Peyer's patch (tissue), 4 donors: Measurements from ENCODE around the gene CEL. TPM values are rescaled to one million over a fixed set of nuclear protein-coding genes. Genes with fewer than 3 reads are reported as not detected.
"Not testable (repeated sequence)": the region's sequence is repeated elsewhere in the genome, so short reads cannot be mapped to it uniquely, and the experiment has no call there.

Experiments
- DNase-seq, 3 donors: peaks; one replicate each; pipeline ENCODE4 v3.0.0-alpha.2; 2017 to 2019
- H3K27ac ChIP-seq, 4 donors: fragments of 200-600 bp; sonication (generic); one replicate each; pipeline ENCODE4 v1.5.1; 2016 to 2019
- H3K27me3 ChIP-seq, 2 donors: fragments of 200-600 bp; sonication (generic); one replicate each; pipeline ENCODE4 v1.5.1; 2019
- H3K36me3 ChIP-seq, 3 donors: fragments of 200-600 bp; sonication (generic); one replicate each; pipeline ENCODE4 v1.5.1; 2016 to 2019
- H3K4me1 ChIP-seq, 4 donors: fragments of 200-600 bp; sonication (generic); one replicate each; pipeline ENCODE4 v1.5.1; 2016 to 2019
- H3K4me3 ChIP-seq, 4 donors: fragments of 200-600 bp; sonication (generic); 1 replicate in 3 of 4; 2 replicates in 1 of 4; pipeline ENCODE4 v1.5.1; 2016 to 2019; ENCODE audit warnings: mild to moderate bottlenecking in 1 of 4
- H3K9me3 ChIP-seq, 4 donors: fragments of 200-600 bp; sonication (generic); one replicate each; pipeline ENCODE4 v1.5.1; 2016 to 2019; ENCODE audit warnings: mild to moderate bottlenecking in 1 of 4
- POLR2A ChIP-seq, 2 donors: fragments of 450-650 bp; IDR thresholded peaks; one replicate each; pipeline ENCODE4 v1.5.1; 2017; ENCODE audit warnings: antibody characterized with exemption in 2 of 2, mild to moderate bottlenecking in 2 of 2, moderate library complexity in 2 of 2
- total RNA-seq, 4 donors: library from RNA; depleted of rRNA; stranded (reverse); fragments of >200 nt; gene quantifications; one replicate each; pipeline ENCODE4 v1.1.0, GENCODE V29; 2016
- TF ChIP-seq, protein P1 (sequence below), 6 experiments: fragments of 450-650 bp in 4 of 6; fragments of 200-600 bp in 2 of 6; sonication (generic) in 1 of 6; IDR thresholded peaks; one replicate each; pipeline ENCODE4 v1.5.1; 2017 to 2019; ENCODE audit warnings: antibody characterized with exemption in 6 of 6, mild to moderate bottlenecking in 3 of 6, moderate library complexity in 1 of 6

The CEL gene
- total RNA-seq, 4 donors from 2014 or later, result 1.6 to 9.1 (median 5.8) TPM

DNA sequence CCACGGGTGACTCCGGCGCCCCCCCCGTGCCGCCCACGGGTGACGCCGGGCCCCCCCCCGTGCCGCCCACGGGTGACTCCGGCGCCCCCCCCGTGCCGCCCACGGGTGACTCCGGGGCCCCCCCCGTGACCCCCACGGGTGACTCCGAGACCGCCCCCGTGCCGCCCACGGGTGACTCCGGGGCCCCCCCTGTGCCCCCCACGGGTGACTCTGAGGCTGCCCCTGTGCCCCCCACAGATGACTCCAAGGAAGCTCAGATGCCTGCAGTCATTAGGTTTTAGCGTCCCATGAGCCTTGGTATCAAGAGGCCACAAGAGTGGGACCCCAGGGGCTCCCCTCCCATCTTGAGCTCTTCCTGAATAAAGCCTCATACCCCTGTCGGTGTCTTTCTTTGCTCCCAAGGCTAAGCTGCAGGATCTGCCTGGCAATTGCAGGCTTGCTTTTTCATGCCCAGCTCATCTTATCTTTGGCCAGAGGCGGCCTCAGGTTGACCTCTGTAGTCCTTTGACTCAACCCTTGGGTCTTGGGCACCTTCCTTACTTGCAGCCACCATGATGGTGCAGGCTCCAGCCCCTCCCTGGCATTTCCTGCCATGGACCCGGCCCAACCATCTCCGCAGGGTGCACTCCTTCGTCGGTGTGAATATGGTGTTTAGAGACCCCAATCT, 9.8 kb downstream of the CEL start:
- peak in 1 of 3 donors; percentile 25 for DNase-seq
- Histone ChIP-seq H3K4me1 (no peaks in the 10 kb centered on the region), H3K27me3 (no peaks in the 10 kb centered on the region), H3K9me3 (no peaks in the 10 kb centered on the region), H3K4me3 (no peak overlapping the region), H3K36me3 (no peaks in the 10 kb centered on the region), H3K27ac (no peak overlapping the region)
- TF ChIP-seq, protein P1, sequence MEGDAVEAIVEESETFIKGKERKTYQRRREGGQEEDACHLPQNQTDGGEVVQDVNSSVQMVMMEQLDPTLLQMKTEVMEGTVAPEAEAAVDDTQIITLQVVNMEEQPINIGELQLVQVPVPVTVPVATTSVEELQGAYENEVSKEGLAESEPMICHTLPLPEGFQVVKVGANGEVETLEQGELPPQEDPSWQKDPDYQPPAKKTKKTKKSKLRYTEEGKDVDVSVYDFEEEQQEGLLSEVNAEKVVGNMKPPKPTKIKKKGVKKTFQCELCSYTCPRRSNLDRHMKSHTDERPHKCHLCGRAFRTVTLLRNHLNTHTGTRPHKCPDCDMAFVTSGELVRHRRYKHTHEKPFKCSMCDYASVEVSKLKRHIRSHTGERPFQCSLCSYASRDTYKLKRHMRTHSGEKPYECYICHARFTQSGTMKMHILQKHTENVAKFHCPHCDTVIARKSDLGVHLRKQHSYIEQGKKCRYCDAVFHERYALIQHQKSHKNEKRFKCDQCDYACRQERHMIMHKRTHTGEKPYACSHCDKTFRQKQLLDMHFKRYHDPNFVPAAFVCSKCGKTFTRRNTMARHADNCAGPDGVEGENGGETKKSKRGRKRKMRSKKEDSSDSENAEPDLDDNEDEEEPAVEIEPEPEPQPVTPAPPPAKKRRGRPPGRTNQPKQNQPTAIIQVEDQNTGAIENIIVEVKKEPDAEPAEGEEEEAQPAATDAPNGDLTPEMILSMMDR (IDR thresholded peaks at IDR 0.05), result no peak
- TF ChIP-seq POLR2A (IDR thresholded peaks at IDR 0.05), result no peak

DNA sequence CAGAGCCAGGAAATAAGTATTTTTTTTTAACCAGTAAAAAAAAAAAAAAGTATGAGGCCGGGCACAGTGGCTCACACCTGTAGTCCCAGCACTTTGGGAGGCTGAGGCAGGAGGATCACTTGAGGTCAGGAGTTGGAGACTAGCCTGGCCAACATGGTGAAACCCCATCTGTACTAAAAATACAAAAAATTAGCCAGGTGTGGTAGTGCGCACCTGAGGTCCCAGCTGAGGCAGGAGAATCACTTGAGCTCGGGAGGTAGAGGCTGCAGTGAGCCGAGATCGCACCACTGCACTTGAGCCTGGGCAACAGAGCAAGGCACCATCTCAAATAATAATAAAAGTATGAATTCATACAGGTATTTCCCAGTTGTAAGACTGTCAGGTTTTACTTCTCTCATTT, 10.4 kb downstream of the CEL start:
- not testable (repeated sequence) for H3K9me3 ChIP-seq, H3K4me1 ChIP-seq, H3K36me3 ChIP-seq, H3K27me3 ChIP-seq, DNase-seq, H3K27ac ChIP-seq, H3K4me3 ChIP-seq

DNA sequence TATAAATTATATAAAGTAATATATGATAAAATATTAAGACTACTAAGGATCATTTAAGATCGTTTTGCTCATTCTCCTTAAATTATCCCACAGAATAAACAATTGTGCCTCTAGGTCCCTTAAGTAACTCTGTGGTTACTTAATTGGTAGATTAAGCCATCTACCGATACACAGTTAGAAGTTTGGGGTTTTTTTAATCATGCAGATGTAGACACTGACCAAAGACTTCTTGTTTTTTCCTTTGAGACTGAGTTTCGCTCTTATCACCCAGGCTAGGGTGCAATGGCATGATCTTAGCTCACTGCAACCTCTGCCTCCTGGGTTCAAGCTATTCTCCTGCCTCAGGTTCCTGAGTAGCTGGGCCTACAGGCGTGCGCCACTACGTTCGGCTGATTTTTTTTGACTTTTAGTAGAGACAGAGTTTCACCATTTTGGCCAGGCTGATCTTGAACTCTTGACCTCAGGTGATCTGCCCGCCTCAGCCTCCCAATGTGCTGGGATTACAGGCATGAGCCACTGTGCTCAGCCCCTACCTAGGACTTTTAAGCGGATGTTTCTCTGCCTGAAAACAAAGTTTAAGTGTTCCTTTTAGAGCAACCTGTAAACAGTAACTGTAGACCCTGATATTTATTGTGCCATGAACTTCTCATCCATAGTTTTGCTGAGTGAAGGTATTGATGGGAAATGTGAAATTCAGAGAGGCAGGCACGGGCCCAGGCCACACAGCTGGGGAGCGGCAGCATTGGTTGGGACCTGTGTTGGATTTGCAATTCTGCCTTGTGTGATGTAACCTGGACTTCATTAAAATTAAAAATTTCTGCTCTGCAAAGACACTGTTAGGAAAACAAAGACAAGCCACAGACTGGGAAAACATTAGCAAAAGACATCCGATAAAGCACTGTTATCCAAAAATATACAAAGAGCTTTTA, 11.6 kb downstream of the CEL start:
- no peak for DNase-seq
- Histone ChIP-seq H3K27me3 (no peaks in the 10 kb centered on the region), H3K27ac (no peak overlapping the region), H3K4me3 (no peak overlapping the region), H3K9me3 (no peaks in the 10 kb centered on the region), H3K36me3 (no peaks in the 10 kb centered on the region), H3K4me1 (no peaks in the 10 kb centered on the region)
- TF ChIP-seq POLR2A (IDR thresholded peaks at IDR 0.05), result no peak
- TF ChIP-seq, protein P1 (IDR thresholded peaks at IDR 0.05), result no peak

DNA sequence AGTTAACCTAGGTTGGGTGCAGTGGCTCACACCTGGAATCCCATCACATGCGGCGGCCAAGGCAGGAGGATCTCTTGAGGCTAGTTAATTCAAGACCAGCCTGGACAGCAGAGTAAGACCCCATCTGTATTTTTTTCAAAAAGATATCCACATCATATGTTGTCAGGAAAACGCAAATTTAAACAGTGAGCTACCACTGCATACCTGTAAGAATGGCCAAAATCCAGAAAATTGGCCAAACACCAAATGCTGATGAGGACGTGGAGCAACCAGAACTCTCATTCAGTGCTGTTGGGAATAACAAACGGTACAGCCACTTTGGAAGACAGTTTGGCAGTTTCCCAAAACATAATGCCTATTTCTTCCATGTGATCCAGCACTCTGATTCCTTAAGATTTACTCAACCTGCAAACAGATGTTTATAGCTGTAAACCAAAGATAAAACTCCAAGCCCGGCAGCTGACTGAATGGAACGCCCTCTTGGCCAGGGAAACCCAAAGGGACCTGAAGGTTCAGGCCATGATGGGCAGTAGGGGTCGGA, 12.4 kb downstream of the CEL start:
- Histone ChIP-seq H3K4me1 (no peaks in the 10 kb centered on the region), H3K27ac (no peak overlapping the region), H3K4me3 (no peak overlapping the region), H3K27me3 (no peaks in the 10 kb centered on the region), H3K9me3 (no peaks in the 10 kb centered on the region), H3K36me3 (no peaks in the 10 kb centered on the region)
- TF ChIP-seq, protein P1 (IDR thresholded peaks at IDR 0.05), result no peak
- no peak for TF ChIP-seq POLR2A (IDR thresholded peaks at IDR 0.05)
- no peak for DNase-seq

DNA sequence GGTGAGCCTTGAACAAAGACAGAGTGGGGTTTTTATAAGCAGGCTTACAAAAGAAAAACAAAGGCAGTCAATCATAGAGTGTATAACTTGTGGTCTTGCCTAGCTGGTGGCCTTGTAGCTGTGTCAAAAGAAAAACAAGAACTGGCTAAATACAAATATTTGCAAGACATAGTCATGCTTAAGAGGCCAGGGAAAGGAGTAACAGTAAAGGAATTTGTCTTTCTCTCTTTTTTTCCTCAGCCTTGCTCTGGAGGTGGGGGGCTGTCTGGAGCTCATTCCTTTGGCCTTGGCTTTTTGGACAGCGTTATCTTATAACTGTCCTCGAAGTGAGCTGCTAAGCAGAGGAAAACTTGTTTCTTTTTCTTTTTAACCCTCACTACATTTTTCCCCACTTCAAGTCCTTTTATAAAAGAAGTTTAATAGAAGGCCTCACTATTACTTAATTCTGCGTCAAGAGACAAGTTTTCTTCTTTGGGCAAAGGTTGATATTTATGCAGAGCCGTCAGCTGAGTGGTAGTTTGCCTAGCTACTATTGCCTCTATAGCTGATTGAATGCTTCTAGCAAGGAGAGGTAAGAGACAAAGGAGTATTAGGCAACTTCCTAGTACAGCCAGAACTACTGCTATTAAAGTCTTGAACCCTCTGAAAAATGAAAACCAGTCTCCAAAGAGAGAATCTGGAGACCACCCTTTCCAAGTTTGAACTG, 14.3 kb downstream of the CEL start:
- no peak overlapping the region for H3K4me3 ChIP-seq
- TF ChIP-seq, protein P1 (IDR thresholded peaks at IDR 0.05), result no peak
- no peak for TF ChIP-seq POLR2A (IDR thresholded peaks at IDR 0.05)
- no peak for DNase-seq
- H3K27me3 ChIP-seq, result no peaks in the 10 kb centered on the region
- H3K4me1 ChIP-seq, result peaks cover 0 to 5% (median 0%) of the 10 kb centered on the region in 4 donors
- H3K9me3 ChIP-seq, result no peaks in the 10 kb centered on the region
- H3K27ac ChIP-seq, result no peak overlapping the region
- no peaks in the 10 kb centered on the region for H3K36me3 ChIP-seq
